Stimulated activated CD8-positive, alpha-beta memory T cell treated with anti-CD3 and anti-CD28 coated beads, Interleukin-2, amount 100 ng/mL, for 1 hour (primary cell): Measurements from ENCODE around the gene SF3A2.

Experiments used
- DNase-seq, 2 donors: peaks; one replicate each; pipeline ENCODE4 v3.0.0-alpha.2; 2020; ENCODE audit warnings: low read depth in 2 of 2

The SF3A2 gene

GRCh38 chr19:2291185-2291751 lies 54.6 kb downstream of the SF3A2 start:
- DNase-seq: no peak

GRCh38 chr19:2294687-2295335 lies 58.2 kb downstream of the SF3A2 start:
- no peak for DNase-seq

- no peak for DNase-seq
These were observed 59.5 kb downstream of the SF3A2 start for GRCh38 chr19:2296141-2296540.
